Activated T-cell treated with anti-CD3 and anti-CD28 coated beads, Interleukin-2, amount 50 U/mL, for 4 hours (primary cell): Measurements from ENCODE around the gene FZD7. TPM values are rescaled to one million over a fixed set of nuclear protein-coding genes. Genes with fewer than 3 reads are reported as not detected.

Experiments used
- ATAC-seq, 2 donors: fragments of 200-7000 bp; cut with Tn5 transposase; one replicate each; pipeline ENCODE4 v1.10.0; 2021
- DNase-seq: peaks from one replicate; pipeline ENCODE4 v3.0.0-alpha.2; 2020
- H3K27me3 Mint-ChIP-seq: one replicate; pipeline ENCODE4 v1.8.0; 2021; ENCODE audit warnings: low read depth, mixed read lengths
- H3K36me3 Mint-ChIP-seq: one replicate; pipeline ENCODE4 v1.8.0; 2022; ENCODE audit warnings: mixed read lengths; ENCODE audit not compliant: insufficient read depth
- H3K4me1 Mint-ChIP-seq: one replicate; pipeline ENCODE4 v1.8.0; 2021; ENCODE audit warnings: low read depth, mixed read lengths
- H3K4me3 Mint-ChIP-seq: one replicate; pipeline ENCODE4 v1.8.0; 2021; ENCODE audit warnings: mild to moderate bottlenecking, moderate library complexity, mixed read lengths
- H3K9me3 Mint-ChIP-seq: one replicate; pipeline ENCODE4 v1.8.0; 2021; ENCODE audit warnings: mixed read lengths
- total RNA-seq, 3 donors: library from RNA; stranded (reverse); gene quantifications; one replicate each; pipeline ENCODE4 v1.2.1, GENCODE V29; 2021

The FZD7 gene
- total RNA-seq, result under 1 TPM; 0.20 to 0.41 (median 0.29) TPM

DNA sequence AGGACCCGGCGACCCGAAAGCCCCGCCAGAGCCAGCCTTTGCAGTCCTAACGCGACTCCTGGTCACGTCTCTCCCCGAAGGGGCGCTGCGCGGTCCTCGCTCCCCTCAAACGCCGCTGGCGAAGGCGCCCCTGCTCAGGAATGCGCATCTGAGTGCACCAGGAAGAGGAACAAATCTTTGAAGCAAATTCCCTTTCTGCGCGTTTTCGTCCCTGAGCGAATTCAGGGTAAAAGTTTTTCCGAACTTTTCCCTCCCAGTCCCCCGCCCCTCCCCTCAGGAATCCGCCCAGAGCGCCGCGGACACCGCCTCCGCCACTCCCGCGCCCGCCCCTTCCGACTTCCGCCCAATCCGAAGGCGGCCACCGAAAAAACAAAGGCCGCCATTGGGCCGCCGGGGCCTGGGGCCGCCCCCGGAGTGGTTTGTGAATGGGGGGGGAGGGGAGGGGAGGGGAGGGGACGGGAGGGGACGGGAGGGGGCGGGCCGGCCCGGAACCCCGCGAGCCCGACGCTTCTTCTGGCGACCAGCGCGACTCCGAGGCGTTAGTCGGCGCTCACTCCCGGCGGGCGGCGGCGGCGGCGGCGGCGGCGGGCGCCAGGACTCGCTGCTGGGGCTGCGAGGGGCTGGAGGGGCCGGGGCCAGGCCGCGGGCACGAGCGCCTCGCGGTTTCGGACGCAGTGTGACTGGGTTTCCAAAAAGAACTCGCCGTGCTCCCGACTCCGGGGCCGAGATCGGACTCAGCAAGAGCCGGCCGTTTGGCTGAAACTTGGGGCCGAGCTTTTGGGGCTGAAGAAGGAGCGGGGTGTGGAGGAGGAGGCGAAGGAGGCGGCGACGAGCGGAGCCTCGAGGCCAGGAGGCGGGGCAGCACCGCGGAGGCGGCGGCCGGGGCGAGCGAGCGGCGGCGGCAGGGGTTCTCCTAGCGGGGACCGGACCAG is at the start of gene FZD7:
Gene FZD7, plus strand, starts transcription at position 539 of the 932 bp plus-strand sequence. CDS start 793 bp downstream, outside the sequence.
- ATAC-seq, result peak; percentile 77 to 80
- peaks cover 14% of the 10 kb centered on the region for H3K27me3 Mint-ChIP-seq
- no peaks in the 10 kb centered on the region for H3K9me3 Mint-ChIP-seq
- peaks cover 11% of the 10 kb centered on the region for H3K4me1 Mint-ChIP-seq
- H3K36me3 Mint-ChIP-seq, result no peaks in the 10 kb centered on the region
- H3K4me3 Mint-ChIP-seq, result peak within 1 kb of the TSS; percentile 83
- DNase-seq, result peak; percentile 78

DNA sequence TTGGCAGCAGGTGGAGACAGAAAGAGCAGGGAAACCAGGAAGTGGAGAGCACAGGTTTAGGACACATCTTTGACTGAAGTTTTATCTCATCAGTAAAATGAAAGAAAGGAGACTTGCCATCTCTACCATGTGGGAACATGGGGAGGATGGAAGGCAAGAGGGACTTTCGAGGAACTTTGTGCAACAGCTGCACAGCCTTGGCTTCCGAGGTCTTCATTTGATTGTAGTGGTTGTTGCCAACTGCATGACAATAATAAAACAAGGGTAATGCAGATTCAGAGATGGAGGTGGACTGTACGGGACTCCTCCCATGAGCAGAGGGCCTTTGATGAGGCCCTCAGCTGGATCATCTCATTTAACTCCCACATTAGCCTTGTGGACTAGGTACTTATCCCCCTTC is 49.3 kb upstream of the FZD7 start:
- Mint-ChIP-seq H3K36me3 (no peaks in the 10 kb centered on the region), H3K4me3 (no peak overlapping the region), H3K9me3 (no peaks in the 10 kb centered on the region), H3K4me1 (no peaks in the 10 kb centered on the region), H3K27me3 (peaks cover 9% of the 10 kb centered on the region)
- ATAC-seq (no peak), DNase-seq (no peak)

DNA sequence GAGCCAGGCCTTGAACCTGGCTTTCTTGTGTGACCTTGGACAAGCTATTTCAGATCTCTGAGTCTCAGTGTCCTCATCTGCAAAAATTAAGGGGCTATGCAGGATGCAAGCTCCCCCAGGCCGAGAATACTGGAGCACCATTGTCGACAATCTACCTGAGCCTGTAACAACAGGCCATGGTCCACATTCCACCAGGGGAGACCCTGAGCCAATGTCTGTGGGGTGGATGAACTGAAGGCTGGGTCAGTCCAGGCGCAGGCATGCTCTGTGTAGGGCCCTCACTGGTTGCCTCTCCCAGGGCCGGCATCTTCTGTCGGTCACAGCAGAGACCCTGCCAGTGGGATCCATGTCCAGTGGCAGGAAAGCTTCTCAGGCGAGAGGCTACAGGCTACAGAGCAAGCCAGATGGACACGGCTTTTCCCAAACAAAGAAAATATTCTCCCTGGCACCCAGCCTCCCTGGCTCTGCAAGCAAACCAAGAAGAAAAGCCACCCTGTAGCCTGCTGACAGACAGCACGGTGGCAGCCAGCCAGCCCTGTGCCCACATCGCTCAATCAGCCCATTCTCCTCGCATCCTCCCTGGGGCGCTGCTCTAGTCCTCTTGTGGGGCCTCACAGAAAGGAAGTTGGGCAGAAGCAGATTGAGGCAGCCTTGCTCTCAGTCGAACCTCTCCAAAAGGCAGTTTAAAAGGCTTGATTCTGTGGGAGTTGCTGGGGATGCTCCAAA is 48.7 kb upstream of the FZD7 start:
- H3K27me3 Mint-ChIP-seq, result peaks cover 9% of the 10 kb centered on the region
- no peaks in the 10 kb centered on the region for H3K36me3 Mint-ChIP-seq
- no peak for ATAC-seq
- H3K4me3 Mint-ChIP-seq, result no peak overlapping the region
- H3K9me3 Mint-ChIP-seq, result no peaks in the 10 kb centered on the region
- H3K4me1 Mint-ChIP-seq, result no peaks in the 10 kb centered on the region
- no peak for DNase-seq

DNA sequence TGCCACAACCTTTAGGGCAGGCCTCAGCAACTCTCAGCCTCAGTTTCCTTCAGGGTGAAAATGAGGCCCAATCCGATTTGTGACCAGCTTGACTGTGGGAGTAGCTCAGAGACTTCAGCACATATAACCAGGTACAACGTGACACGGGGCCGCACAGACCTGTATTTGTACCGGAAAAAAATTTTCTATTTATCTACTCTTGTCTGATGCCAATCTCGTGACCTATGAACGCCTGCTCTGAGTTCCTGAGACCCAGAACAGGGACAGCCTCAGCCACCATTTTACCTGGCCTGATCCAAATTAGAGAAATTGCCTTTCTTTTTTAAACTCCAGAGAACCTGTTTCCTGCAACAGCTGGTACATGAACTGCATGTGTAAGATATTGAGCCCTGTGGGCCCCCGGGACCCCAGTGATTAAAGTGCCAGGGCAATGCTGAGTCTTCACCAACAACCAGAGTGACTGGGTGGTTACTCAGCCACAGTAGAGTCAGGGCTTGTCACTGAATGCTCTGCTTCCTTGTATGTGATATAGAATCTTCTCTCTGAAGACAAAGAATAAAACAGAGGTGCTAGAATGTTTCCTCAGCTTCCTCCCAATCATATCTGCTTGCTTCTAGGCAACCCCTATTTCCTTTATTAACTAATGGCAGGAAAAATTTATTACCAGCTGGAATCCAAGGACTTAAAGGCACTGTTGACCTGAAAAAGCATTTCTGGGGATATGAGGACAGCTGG is 47.8 kb upstream of the FZD7 start:
- H3K9me3 Mint-ChIP-seq, result no peaks in the 10 kb centered on the region
- peaks cover 3% of the 10 kb centered on the region for H3K27me3 Mint-ChIP-seq
- H3K4me3 Mint-ChIP-seq, result no peak overlapping the region

DNA sequence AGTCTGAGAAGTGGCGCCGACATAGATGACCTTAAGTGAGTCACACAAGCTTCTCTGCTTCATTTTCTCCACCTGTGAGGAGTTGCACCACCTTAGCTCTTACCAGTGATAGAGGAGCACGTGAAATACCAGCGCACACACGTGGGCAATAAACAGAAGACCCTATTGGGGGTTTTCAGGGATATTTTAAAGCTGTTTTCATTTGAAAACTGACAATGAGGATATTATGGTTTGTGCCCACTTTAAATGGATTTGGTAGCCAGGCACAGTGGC is 47.3 kb upstream of the FZD7 start:
- no peak for ATAC-seq

More for the DNA sequence above, 47.8 kb upstream of the FZD7 start:
- Mint-ChIP-seq H3K4me1 (no peaks in the 10 kb centered on the region), H3K36me3 (no peaks in the 10 kb centered on the region)
- DNase-seq (no peak), ATAC-seq (no peak)

DNA sequence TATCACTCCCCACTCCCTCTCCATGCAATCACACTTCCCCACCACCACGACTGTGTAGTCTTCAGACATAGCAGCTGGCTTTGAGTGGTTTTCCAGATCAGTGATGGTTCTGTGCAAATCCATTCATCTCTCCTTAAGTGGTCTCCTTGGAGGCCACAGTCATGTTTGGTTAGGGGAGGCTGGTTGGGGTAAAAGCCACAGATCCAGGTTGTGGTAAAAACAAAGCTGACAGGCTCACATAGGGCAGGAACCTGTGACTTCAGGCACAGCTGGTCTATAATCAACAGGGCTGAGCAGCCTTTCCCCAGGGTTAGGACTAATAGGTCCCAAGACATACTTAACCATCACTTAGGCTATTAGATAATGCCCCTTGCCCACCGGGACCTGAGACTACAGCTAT is 46.2 kb upstream of the FZD7 start:
- Mint-ChIP-seq H3K9me3 (no peaks in the 10 kb centered on the region), H3K4me1 (no peaks in the 10 kb centered on the region), H3K4me3 (no peak overlapping the region), H3K27me3 (peaks cover 2% of the 10 kb centered on the region), H3K36me3 (no peaks in the 10 kb centered on the region)
- DNase-seq (no peak), ATAC-seq (no peak)

More for the DNA sequence above, 47.3 kb upstream of the FZD7 start:
- no peak for DNase-seq
- Mint-ChIP-seq H3K27me3 (peaks cover 2% of the 10 kb centered on the region), H3K4me3 (no peak overlapping the region), H3K9me3 (no peaks in the 10 kb centered on the region), H3K36me3 (no peaks in the 10 kb centered on the region), H3K4me1 (no peaks in the 10 kb centered on the region)

DNA sequence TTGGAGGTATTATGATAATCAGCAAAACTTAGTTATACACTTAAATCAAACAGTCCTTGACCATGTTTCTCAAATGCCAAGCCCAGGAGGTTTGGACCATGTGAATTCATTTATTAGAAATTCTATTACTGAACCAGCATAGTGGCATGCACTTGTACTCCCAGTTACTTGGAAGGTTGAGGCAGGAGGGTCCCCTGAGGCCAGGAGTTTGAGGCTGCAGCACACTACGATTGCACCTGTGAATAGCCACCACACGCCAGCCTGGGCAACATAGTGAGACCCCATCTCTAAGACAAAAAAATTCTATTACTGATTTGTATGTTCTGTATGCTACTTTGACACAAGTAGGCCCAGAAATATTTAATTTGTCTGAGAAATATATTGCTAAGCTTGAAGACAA is 43.6 kb upstream of the FZD7 start:
- H3K27me3 Mint-ChIP-seq, result peaks cover 2% of the 10 kb centered on the region
- no peaks in the 10 kb centered on the region for H3K4me1 Mint-ChIP-seq
- ATAC-seq (no peak), DNase-seq (no peak)
- no peak overlapping the region for H3K4me3 Mint-ChIP-seq
- no peaks in the 10 kb centered on the region for H3K36me3 Mint-ChIP-seq
- H3K9me3 Mint-ChIP-seq, result no peaks in the 10 kb centered on the region

DNA sequence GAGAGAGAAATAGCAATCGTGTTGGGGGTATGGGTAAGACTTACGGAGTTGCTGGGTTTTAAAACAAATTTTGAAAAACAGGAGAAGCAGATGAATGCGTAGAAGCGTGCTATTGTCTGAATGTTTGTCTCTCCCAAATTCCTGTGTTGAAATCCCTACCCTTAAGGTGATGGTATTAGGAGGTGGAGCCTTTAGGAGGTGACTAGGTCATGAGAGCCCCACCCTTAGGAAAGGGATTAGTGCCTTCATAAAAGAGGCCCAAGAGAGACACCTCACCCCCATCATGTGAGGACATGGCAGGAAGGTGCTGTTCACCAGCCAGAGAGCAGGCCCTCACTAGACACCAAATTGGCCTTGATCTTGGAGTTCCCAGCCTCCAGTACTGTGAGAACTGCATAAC is 40.7 kb upstream of the FZD7 start:
- Mint-ChIP-seq H3K9me3 (no peaks in the 10 kb centered on the region), H3K4me1 (no peaks in the 10 kb centered on the region), H3K27me3 (peaks cover 2% of the 10 kb centered on the region), H3K4me3 (no peak overlapping the region), H3K36me3 (no peaks in the 10 kb centered on the region)
- DNase-seq, result no peak
- no peak for ATAC-seq

DNA sequence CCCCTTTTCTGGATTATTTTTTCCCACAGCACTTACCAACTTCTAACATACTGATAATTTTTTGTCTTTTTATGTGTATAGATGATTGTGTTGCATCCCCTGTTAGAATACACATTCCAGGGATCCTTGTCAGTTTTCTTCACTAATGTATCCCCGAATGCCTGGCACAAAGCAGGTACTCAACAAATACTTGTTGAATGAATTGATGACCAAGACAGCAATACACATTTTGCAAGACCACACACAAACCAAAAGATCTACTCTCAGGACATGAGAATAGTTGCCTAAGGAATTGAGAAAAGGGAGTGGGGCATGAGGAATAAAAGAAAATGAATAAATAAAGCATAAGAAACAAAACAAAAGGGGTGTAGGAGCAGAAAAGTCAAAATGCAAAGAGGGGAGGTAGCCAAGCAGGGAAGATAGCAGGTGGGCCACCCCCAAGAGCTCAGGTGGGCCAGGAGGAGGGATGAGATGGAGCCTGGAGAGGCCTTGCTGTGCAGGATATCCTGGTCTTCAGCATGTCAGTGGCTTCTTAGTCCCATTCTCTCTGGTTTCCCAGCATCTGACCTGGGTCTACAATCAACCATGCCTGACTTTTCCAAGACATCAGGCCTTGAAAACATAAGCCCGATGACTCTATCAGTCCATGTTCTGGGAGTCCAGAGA is 38.5 kb upstream of the FZD7 start:
- Mint-ChIP-seq H3K9me3 (no peaks in the 10 kb centered on the region), H3K4me1 (no peaks in the 10 kb centered on the region), H3K36me3 (no peaks in the 10 kb centered on the region), H3K27me3 (no peaks in the 10 kb centered on the region), H3K4me3 (no peak overlapping the region)
- no peak for ATAC-seq
- no peak for DNase-seq

DNA sequence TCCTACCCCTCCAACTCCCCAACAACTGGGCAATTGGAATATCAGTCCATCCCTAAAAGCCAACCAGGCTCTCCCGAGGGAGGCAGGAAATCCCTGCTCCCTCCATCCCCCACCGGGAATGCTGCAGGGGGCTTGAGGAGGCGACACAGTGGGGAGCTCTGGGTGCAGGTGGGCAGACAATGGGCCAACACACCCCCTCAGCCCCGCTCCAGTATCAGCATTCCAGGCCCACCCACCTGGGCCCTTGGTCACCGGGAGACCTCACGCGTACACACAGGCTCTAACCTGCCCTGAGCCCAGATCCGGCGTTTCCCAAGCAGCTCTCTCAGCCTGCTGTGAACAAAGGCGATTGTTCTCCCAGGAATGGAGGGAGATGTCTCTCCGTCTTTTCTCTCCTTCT is 37.6 kb upstream of the FZD7 start:
- no peak for ATAC-seq
- Mint-ChIP-seq H3K27me3 (no peaks in the 10 kb centered on the region), H3K36me3 (no peaks in the 10 kb centered on the region), H3K4me3 (no peak overlapping the region), H3K9me3 (no peaks in the 10 kb centered on the region), H3K4me1 (no peaks in the 10 kb centered on the region)
- no peak for DNase-seq

DNA sequence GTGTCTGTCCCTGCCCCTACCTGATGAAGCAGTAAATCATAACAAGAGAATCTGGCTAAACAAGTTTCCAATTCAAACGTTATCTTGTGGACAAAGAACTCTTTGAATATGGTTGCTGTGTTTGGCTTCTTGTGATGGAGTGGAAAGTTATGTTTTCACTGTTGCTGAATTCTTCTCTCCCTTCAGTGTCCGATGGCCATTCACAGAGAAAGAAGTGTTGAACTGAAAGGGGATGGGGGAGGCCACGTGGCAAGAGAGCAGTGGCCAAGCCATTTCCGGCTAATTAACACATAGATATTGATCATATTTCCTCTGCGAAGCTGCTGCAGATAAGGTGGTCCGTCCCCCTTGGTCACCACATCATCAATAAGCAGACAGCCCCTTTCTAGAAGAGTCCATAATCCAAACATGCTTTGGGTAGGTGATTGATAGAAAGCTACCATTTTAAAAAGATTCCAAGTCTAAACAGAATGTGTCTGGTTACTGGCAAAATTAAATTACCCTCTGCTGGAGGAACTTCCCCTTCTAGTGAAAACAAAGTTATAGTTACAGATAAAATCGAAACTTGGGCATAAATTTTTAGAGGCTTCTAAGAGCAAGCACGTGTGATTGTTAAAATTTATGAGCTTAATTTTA is 36.9 kb upstream of the FZD7 start:
- Mint-ChIP-seq H3K4me3 (no peak overlapping the region), H3K4me1 (no peaks in the 10 kb centered on the region), H3K27me3 (no peaks in the 10 kb centered on the region), H3K9me3 (no peaks in the 10 kb centered on the region), H3K36me3 (no peaks in the 10 kb centered on the region)
- no peak for ATAC-seq
- DNase-seq, result no peak

DNA sequence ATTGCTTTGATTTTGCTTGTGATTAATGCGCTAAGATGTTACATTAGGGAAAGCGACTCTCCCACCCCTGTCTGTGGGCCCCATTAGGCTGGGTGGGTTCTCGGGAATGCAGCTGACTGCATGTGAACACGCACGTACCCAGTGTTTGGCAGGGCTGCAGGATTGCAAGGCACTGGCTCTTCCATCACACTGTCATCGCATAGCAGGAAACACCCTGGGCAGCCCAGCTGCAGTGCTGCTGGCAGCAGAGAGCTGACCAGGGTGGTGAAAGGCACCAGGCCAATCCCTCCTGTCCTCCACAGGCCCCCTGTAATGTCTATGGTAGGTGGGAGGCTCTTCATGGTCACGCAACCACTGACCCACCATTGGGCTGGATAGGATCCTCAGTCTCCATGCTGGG is 34.4 kb upstream of the FZD7 start:
- Mint-ChIP-seq H3K36me3 (no peaks in the 10 kb centered on the region), H3K27me3 (no peaks in the 10 kb centered on the region), H3K4me1 (no peaks in the 10 kb centered on the region), H3K9me3 (no peaks in the 10 kb centered on the region), H3K4me3 (no peak overlapping the region)
- DNase-seq (no peak), ATAC-seq (no peak)

DNA sequence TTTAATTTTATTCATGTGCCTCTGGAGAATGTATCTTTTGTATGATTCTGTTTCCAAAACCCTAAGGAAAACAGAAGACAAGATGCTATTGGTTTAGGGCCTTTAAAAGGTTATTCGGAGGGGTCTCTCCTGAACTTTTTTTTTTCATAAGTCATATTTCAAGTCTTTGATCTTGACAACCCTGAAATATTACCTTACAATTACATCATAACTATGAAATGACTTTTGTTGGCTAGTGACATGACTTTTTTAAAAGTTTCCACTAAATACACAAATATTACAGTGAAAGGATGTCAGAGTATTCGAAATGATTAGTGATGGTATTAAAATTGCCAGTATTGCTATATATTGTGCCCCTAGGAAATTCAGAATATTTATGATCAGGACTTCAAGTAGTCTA is 31.8 kb upstream of the FZD7 start:
- Mint-ChIP-seq H3K4me3 (no peak overlapping the region), H3K9me3 (no peaks in the 10 kb centered on the region), H3K4me1 (no peaks in the 10 kb centered on the region), H3K36me3 (no peaks in the 10 kb centered on the region), H3K27me3 (no peaks in the 10 kb centered on the region)
- DNase-seq, result no peak
- ATAC-seq, result no peak

DNA sequence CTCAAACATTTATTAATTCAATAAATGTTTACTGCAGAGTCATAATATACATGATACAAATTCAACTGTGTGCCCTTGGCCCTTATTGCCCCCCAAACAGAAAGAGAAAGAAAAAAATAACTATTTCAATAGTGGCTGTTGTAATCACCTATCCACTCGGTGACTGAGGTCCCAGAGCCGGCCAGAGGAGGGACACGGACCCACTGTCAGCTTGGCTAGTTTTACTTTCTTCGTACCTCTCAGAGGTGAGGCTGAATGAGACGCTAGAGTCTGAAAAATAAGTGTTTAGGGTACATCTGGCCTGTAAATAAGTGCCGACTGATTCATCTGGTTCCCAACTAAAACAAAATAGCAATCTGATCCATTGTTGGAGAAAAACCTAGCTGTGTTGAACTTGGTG is 31.3 kb upstream of the FZD7 start:
- no peak for DNase-seq
- no peaks in the 10 kb centered on the region for H3K9me3 Mint-ChIP-seq
- ATAC-seq, result no peak
- no peaks in the 10 kb centered on the region for H3K4me1 Mint-ChIP-seq
- no peaks in the 10 kb centered on the region for H3K27me3 Mint-ChIP-seq
- no peak overlapping the region for H3K4me3 Mint-ChIP-seq
- H3K36me3 Mint-ChIP-seq, result no peaks in the 10 kb centered on the region
